Epithelial cell of esophagus (primary cell): ENCODE data around the gene ETHE1.

Source experiments
- DNase-seq: peaks from one replicate; pipeline ENCODE4 v3.0.0; 2010; ENCODE audit warnings: low read depth
- H3K4me3 ChIP-seq: 2 replicates; pipeline ENCODE4 v1.5.1; 2011; ENCODE audit warnings: mild to moderate bottlenecking, low read length, control low read depth
- CTCF ChIP-seq: IDR thresholded peaks from 2 replicates; pipeline ENCODE4 v1.5.1; 2011; ENCODE audit warnings: low read depth, mild to moderate bottlenecking, low read length, control low read depth, inconsistent platforms; ENCODE audit not compliant: insufficient read depth; ENCODE audit errors: missing control alignments

ETHE1 gene

GRCh38 chr19:43507880-43508279, 19.1 kb downstream of the ETHE1 start:
- no peak for TF ChIP-seq CTCF
- no peak overlapping the region for H3K4me3 ChIP-seq
- no peak for DNase-seq

GRCh38 chr19:43506629-43507028, 20.4 kb downstream of the ETHE1 start:
- no peak for DNase-seq
- no peak overlapping the region for H3K4me3 ChIP-seq
- TF ChIP-seq CTCF: no peak

- no peak for TF ChIP-seq CTCF
- no peak overlapping the region for H3K4me3 ChIP-seq
- no peak for DNase-seq
Measured at GRCh38 chr19:43505941-43506340, 21.1 kb downstream of the ETHE1 start.

- TF ChIP-seq CTCF: no peak
- DNase-seq: no peak
- H3K4me3 ChIP-seq: no peak overlapping the region
Measured at GRCh38 chr19:43505186-43505456, 21.9 kb downstream of the ETHE1 start.

- TF ChIP-seq CTCF: no peak
Measured at GRCh38 chr19:43504426-43505185, 22.4 kb downstream of the ETHE1 start, which contains the start of gene PHLDB3. Gene PHLDB3, minus strand, starts transcription at chr19:43504746. Its CDS starts 628 bp downstream, at chr19:43504118.

GRCh38 chr19:43503501-43504425, 23.2 kb downstream of the ETHE1 start:
- peak; percentile 14 for TF ChIP-seq CTCF
- peak overlapping the region; percentile 97 for H3K4me3 ChIP-seq
- DNase-seq: peak; percentile 95

More at GRCh38 chr19:43504426-43505185, 22.4 kb downstream of the ETHE1 start, which contains the start of gene PHLDB3:
- peak; percentile 41 for DNase-seq
- peak within 1 kb of the TSS; percentile 97 for H3K4me3 ChIP-seq
